Heart right ventricle (tissue), 16 donors: ENCODE data around the gene ROBO1. TPM values are rescaled to one million over a fixed set of nuclear protein-coding genes. Genes with fewer than 3 reads are reported as not detected.

Source experiments
- ATAC-seq, 8 donors: fragments of 200-7000 bp; cut with Tn5 transposase; one replicate each; pipeline ENCODE4 v1.9.1; 2020; ENCODE audit warnings: mild to moderate bottlenecking in 8 of 8, moderate library complexity in 8 of 8, moderate number of reproducible peaks in 1 of 8
- DNase-seq, 2 donors: peaks; one replicate each; pipeline ENCODE4 v3.0.0-alpha.2; 2020
- H3K27ac ChIP-seq, 10 donors: fragments of 200-600 bp; sonication (generic) in 2 of 10; one replicate each; pipeline versions ENCODE4 v1.5.0 to v1.8.0; 2020 to 2022; ENCODE audit warnings: mild to moderate bottlenecking in 3 of 10
- H3K27me3 ChIP-seq, 7 donors: fragments of 200-600 bp; one replicate each; pipeline ENCODE4 v1.8.0; 2021 to 2022; ENCODE audit warnings: mild to moderate bottlenecking in 2 of 7
- H3K36me3 ChIP-seq, 9 donors: fragments of 200-600 bp; sonication (generic) in 1 of 9; one replicate each; pipeline versions ENCODE4 v1.5.0 to v1.8.0; 2020 to 2022; ENCODE audit warnings: mild to moderate bottlenecking in 2 of 9
- H3K4me1 ChIP-seq, 9 donors: fragments of 200-600 bp; sonication (generic) in 1 of 9; one replicate each; pipeline versions ENCODE4 v1.5.0 to v1.8.0; 2020 to 2022; ENCODE audit warnings: mild to moderate bottlenecking in 4 of 9
- H3K4me3 ChIP-seq, 10 donors: fragments of 200-600 bp; sonication (generic) in 2 of 10; one replicate each; pipeline versions ENCODE4 v1.5.0 to v1.8.0; 2020 to 2022; ENCODE audit warnings: mild to moderate bottlenecking in 7 of 10, moderate library complexity in 2 of 10
- H3K9me3 ChIP-seq, 11 donors: fragments of 200-600 bp in 10 of 11; sonication (generic) in 2 of 11; one replicate each; pipeline versions ENCODE4 v1.5.0 to v1.8.0; 2013 to 2022; ENCODE audit warnings: mild to moderate bottlenecking in 2 of 11, control low read depth in 1 of 11, moderate library complexity in 1 of 11
- CTCF ChIP-seq, 9 donors: fragments of 200-600 bp; sonication (generic) in 2 of 9; IDR thresholded peaks; one replicate each; pipeline versions ENCODE4 v1.5.0 to v1.8.0; 2021 to 2022; ENCODE audit warnings: antibody characterized with exemption in 9 of 9, mild to moderate bottlenecking in 5 of 9, moderate library complexity in 1 of 9
- WGBS, 2 donors: extraction: QIAGEN DNeasy Blood & Tissue Kit; methylation state at CpG; one replicate each; pipeline ENCODE4 v1.1.7; 2013; ENCODE audit warnings: inconsistent platforms in 1 of 2; 5-methylcytosine and 5-hydroxymethylcytosine counted together
- intact Hi-C, 10 donors: fragments of 100-400 bp; cut with DNase I; formaldehyde crosslinking; loops; one replicate each; pipeline versions ENCODE4 v1.11.1 to v1.14.2; 2022
- polyA plus RNA-seq, 2 donors: library from polyadenylated mRNA; stranded (reverse); fragments of 200-250 nt; gene quantifications; one replicate each; pipeline ENCODE4 v1.2.3, GENCODE V29; 2013
- total RNA-seq, 10 donors: library from RNA; stranded (reverse); fragmentation: NEBNext Ultra II Directional in 3 of 10; extraction: Animal tissue kit (Norgen Biotek cat#: 25700) in 3 of 10; gene quantifications; one replicate each; pipeline versions ENCODE4 v1.2.1 to v1.2.4, GENCODE V29; 2021 to 2023
- donor health status: Arrhythmogenic right ventricular cardiomyopathy.
- donor health status: ischemic (EF 13 %, LVEDD 7.1; RV severe dilation, severe dysfunction).
- donor health status: healthy with polysubstance abuse.
- donor health status: DM: no; HTN: yes; CAD: no.
- donor health status: DM: no; HTN: no; CAD: no.
- donor health status: ischemic (EF 25% LVEDD 6.9; RV normal size, moderate dysfunction).
- donor health status: ischemic (EF 25% LVEDD 5.7; RV mildly dilated, moderate dysfunction).
- donor health status: healthy.
- donor health status: DM: yes; HTN: yes; CAD: no.
- donor health status: Ischemic cardiomyopathy.
- donor health status: ischemic (EF 35%, LVEDD 5.7; RV mildly dilated, moderate dysfunction).
- donor health status: nonischemic (EF 11% LVEDD 7.7; RV severe dilation, severe dysfunction).
- donor health status: DM: yes; HTN: yes; CAD: no.
- donor health status: PGD.
- donor health status: ischemic (EF 29% LVEDD 5.4; RV normal size, mild dysfunction).
- donor health status: nonischemic (EF 23%, LVEDD 6.1; RV moderate dilation, normal function).

Gene ROBO1
- total and polyA plus RNA-seq, 12 donors: 2.8 to 13.9 (median 5.6) TPM

- no peak for TF ChIP-seq CTCF (IDR thresholded peaks at IDR 0.05)
- intact Hi-C loops: no loop called here
- no peak overlapping the region for H3K4me3 ChIP-seq
- H3K27ac ChIP-seq: no peak overlapping the region
- H3K9me3 ChIP-seq: no peaks in the 10 kb centered on the region
- no peaks in the 10 kb centered on the region for H3K4me1 ChIP-seq
- ATAC-seq (no peak), DNase-seq (no peak)
- H3K36me3 ChIP-seq: no peaks in the 10 kb centered on the region
- WGBS, 2 donors: 92 to 96% methylated on average over 3 of the region's 3 CpGs
- no peaks in the 10 kb centered on the region for H3K27me3 ChIP-seq
These were observed 862.1 kb downstream of the ROBO1 start for GRCh38 chr3:78905700-78906099.

GRCh38 chr3:78901544-78901943 is 866.3 kb downstream of the ROBO1 start:
- TF ChIP-seq CTCF (IDR thresholded peaks at IDR 0.05): no peak
- Histone ChIP-seq H3K36me3 (no peaks in the 10 kb centered on the region), H3K27ac (no peak overlapping the region), H3K27me3 (no peaks in the 10 kb centered on the region), H3K4me1 (no peaks in the 10 kb centered on the region), H3K9me3 (no peaks in the 10 kb centered on the region), H3K4me3 (no peak overlapping the region)
- intact Hi-C loops: no loop called here
- WGBS, 2 donors: 97% methylated on average over 1 of the region's 1 CpG
- ATAC-seq (no peak), DNase-seq (no peak)

- intact Hi-C loops: no loop called here
- H3K27ac ChIP-seq: no peak overlapping the region
- no peaks in the 10 kb centered on the region for H3K4me1 ChIP-seq
- no peak overlapping the region for H3K4me3 ChIP-seq
- H3K27me3 ChIP-seq: no peaks in the 10 kb centered on the region
- 89% methylated on average over 3 of the region's 3 CpGs for WGBS, 2 donors
- peaks cover 0 to 2% (median 0%) of the 10 kb centered on the region in 11 donors for H3K9me3 ChIP-seq
- no peak for TF ChIP-seq CTCF (IDR thresholded peaks at IDR 0.05)
- no peaks in the 10 kb centered on the region for H3K36me3 ChIP-seq
- no peak for ATAC-seq
- no peak for DNase-seq
These were observed 866.9 kb downstream of the ROBO1 start for GRCh38 chr3:78900880-78901279.

- no peaks in the 10 kb centered on the region for H3K36me3 ChIP-seq
- WGBS, 2 donors: 98 to 100% methylated on average over 1 of the region's 1 CpG
- no peak overlapping the region for H3K4me3 ChIP-seq
- no peak overlapping the region for H3K27ac ChIP-seq
- no peaks in the 10 kb centered on the region for H3K27me3 ChIP-seq
- H3K4me1 ChIP-seq: no peaks in the 10 kb centered on the region
- TF ChIP-seq CTCF (IDR thresholded peaks at IDR 0.05): no peak
- H3K9me3 ChIP-seq: peaks cover 0 to 4% (median 0%) of the 10 kb centered on the region in 11 donors
- intact Hi-C loops: no loop called here
- ATAC-seq: no peak
- no peak for DNase-seq
These were observed 867.4 kb downstream of the ROBO1 start for GRCh38 chr3:78900426-78900825.

GRCh38 chr3:78895528-78895927 is 872.3 kb downstream of the ROBO1 start:
- intact Hi-C loops: no loop called here
- Histone ChIP-seq H3K4me1 (no peaks in the 10 kb centered on the region), H3K27me3 (no peaks in the 10 kb centered on the region), H3K27ac (no peak overlapping the region), H3K4me3 (no peak overlapping the region), H3K36me3 (no peaks in the 10 kb centered on the region), H3K9me3 (peaks cover 0 to 4% (median 0%) of the 10 kb centered on the region in 11 donors)
- TF ChIP-seq CTCF (IDR thresholded peaks at IDR 0.05): no peak
- DNase-seq (no peak), ATAC-seq (no peak)
